Cardiac muscle cell (in vitro differentiated cells and primary cell): Measurements from ENCODE around the gene ADAMTS2. TPM values are rescaled to one million over a fixed set of nuclear protein-coding genes. Genes with fewer than 3 reads are reported as not detected.

Experiments
- DNase-seq, 2 donors: peaks; one replicate each; pipeline versions ENCODE4 v3.0.0 to v3.0.0-alpha.2; 2010 to 2017; ENCODE audit warnings: low read depth in 1 of 2, low spot score in 1 of 2
- H3K27ac ChIP-seq: fragments of 200-600 bp; sonication (generic); 2 replicates; pipeline ENCODE4 v1.5.1; 2016
- H3K27me3 ChIP-seq: fragments of 200-600 bp; sonication (generic); 2 replicates; pipeline ENCODE4 v1.6.0; 2016; ENCODE audit warnings: control low read depth
- H3K36me3 ChIP-seq: fragments of 200-600 bp; sonication (generic); 2 replicates; pipeline ENCODE4 v1.5.1; 2016; ENCODE audit warnings: control low read depth
- H3K4me1 ChIP-seq: fragments of 200-600 bp; sonication (generic); 2 replicates; pipeline ENCODE4 v1.8.1; 2017; ENCODE audit warnings: low read depth, mild to moderate bottlenecking, mixed run types
- H3K4me3 ChIP-seq: fragments of 200-600 bp; sonication (generic); 2 replicates; pipeline ENCODE4 v1.5.1; 2016; ENCODE audit warnings: mild to moderate bottlenecking
- H3K9me3 ChIP-seq: fragments of 200-600 bp; sonication (generic); 2 replicates; pipeline ENCODE4 v1.5.1; 2017; ENCODE audit warnings: low read depth, mild to moderate bottlenecking, control low read depth
- polyA plus RNA-seq: library from polyadenylated mRNA; unstranded; fragments of >200 nt; fragmentation: Nextera tagmentation; extraction: Ambion mirVana; gene quantifications from 2 replicates; pipeline ENCODE4 v1.2.1, GENCODE V29; 2016
- total RNA-seq: library from RNA; depleted of rRNA; stranded (reverse); fragments of >200 nt; gene quantifications from 2 replicates; pipeline ENCODE4 v1.2.3, GENCODE V29; 2016
- TF ChIP-seq, protein P1 (sequence below): IDR thresholded peaks from 2 replicates; pipeline ENCODE4 v1.5.1; 2012; ENCODE audit warnings: low read depth, mild to moderate bottlenecking, low read length

The ADAMTS2 gene
- total and polyA plus RNA-seq, 2 experiments from 2014 or later: 3.1 to 8.8 TPM

GRCh38 chr5:179294131-179294780 lies 51.0 kb downstream of the ADAMTS2 start:
- H3K36me3 ChIP-seq: no peaks in the 10 kb centered on the region
- no peak overlapping the region for H3K27ac ChIP-seq
- H3K4me1 ChIP-seq: no peaks in the 10 kb centered on the region
- H3K27me3 ChIP-seq: no peaks in the 10 kb centered on the region
- TF ChIP-seq, protein P1, sequence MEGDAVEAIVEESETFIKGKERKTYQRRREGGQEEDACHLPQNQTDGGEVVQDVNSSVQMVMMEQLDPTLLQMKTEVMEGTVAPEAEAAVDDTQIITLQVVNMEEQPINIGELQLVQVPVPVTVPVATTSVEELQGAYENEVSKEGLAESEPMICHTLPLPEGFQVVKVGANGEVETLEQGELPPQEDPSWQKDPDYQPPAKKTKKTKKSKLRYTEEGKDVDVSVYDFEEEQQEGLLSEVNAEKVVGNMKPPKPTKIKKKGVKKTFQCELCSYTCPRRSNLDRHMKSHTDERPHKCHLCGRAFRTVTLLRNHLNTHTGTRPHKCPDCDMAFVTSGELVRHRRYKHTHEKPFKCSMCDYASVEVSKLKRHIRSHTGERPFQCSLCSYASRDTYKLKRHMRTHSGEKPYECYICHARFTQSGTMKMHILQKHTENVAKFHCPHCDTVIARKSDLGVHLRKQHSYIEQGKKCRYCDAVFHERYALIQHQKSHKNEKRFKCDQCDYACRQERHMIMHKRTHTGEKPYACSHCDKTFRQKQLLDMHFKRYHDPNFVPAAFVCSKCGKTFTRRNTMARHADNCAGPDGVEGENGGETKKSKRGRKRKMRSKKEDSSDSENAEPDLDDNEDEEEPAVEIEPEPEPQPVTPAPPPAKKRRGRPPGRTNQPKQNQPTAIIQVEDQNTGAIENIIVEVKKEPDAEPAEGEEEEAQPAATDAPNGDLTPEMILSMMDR: no peak
- no peaks in the 10 kb centered on the region for H3K9me3 ChIP-seq
- no peak for DNase-seq
- H3K4me3 ChIP-seq: no peak overlapping the region

DNA sequence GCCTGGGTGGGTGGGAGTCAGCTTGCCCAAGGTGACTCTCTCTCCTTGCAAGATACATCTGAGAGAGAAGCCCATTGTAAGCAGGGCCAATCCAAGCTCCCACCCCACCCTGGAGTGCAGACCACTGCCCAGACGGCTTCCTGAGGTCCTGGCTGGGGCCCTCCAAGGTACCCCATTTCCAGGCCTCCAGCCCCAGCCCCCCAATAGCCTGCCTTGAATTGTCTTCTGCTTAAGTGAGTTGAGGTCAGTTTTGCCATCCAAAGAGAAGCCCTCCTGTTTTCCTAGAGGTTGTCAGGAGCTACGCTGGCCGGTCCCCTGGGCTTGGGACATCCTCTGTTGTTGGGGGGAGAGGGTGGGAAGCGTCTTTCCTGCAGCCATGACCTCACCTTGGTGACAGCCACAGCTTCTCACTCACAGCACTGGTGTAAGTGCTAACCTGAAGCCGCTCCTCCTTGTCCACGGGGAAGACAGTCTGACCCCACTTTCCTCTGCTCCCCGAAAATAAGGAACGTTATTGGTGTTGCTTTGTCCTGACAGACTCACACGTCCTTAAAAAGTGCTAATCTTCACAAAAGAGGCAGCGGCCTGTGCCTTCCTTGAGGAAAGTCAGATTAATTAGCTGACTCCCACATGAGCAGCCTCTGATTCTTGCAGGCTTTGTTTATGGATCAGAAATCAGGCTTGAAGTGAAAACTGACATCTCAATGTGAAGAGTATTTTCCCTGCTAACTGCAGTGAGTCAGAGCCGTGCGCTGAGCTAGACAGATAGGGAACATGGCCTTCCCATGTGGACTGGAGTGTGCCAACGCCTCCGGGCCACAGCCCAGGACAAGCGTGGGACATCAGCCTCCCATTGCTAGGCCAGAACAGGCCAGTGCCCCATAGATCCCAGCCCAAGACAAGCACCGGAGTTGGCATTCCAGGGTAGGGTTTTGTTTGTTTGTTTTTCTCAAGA lies 52.3 kb downstream of the ADAMTS2 start:
- no peaks in the 10 kb centered on the region for H3K27me3 ChIP-seq
- H3K4me3 ChIP-seq: no peak overlapping the region
- DNase-seq: peak in 1 of 2 donors; percentile 44
- no peaks in the 10 kb centered on the region for H3K4me1 ChIP-seq
- H3K9me3 ChIP-seq: no peaks in the 10 kb centered on the region
- H3K27ac ChIP-seq: no peak overlapping the region
- TF ChIP-seq, protein P1: no peak
- no peaks in the 10 kb centered on the region for H3K36me3 ChIP-seq

GRCh38 chr5:179292202-179292601 lies 53.1 kb downstream of the ADAMTS2 start:
- no peak overlapping the region for H3K4me3 ChIP-seq
- H3K27me3 ChIP-seq: no peaks in the 10 kb centered on the region
- H3K36me3 ChIP-seq: no peaks in the 10 kb centered on the region
- DNase-seq: no peak
- H3K9me3 ChIP-seq: no peaks in the 10 kb centered on the region
- no peaks in the 10 kb centered on the region for H3K4me1 ChIP-seq
- TF ChIP-seq, protein P1: no peak
- H3K27ac ChIP-seq: no peak overlapping the region

GRCh38 chr5:179290681-179291540 lies 54.4 kb downstream of the ADAMTS2 start:
- Histone ChIP-seq H3K4me3 (no peak overlapping the region), H3K27ac (no peak overlapping the region), H3K36me3 (no peaks in the 10 kb centered on the region), H3K9me3 (no peaks in the 10 kb centered on the region), H3K4me1 (peaks cover 9% of the 10 kb centered on the region), H3K27me3 (no peaks in the 10 kb centered on the region)
- no peak for DNase-seq
- TF ChIP-seq, protein P1: no peak

GRCh38 chr5:179289756-179290385 lies 55.4 kb downstream of the ADAMTS2 start:
- Histone ChIP-seq H3K9me3 (no peaks in the 10 kb centered on the region), H3K36me3 (no peaks in the 10 kb centered on the region), H3K4me1 (peaks cover 19% of the 10 kb centered on the region), H3K4me3 (no peak overlapping the region), H3K27me3 (no peaks in the 10 kb centered on the region), H3K27ac (no peak overlapping the region)
- TF ChIP-seq, protein P1: no peak
- DNase-seq: no peak
